ENCODE results near the gene GATA6. TPM values are rescaled to one million over a fixed set of nuclear protein-coding genes. Genes with fewer than 3 reads are reported as not detected.
A peak's percentile ranks its signal among the peaks of the same experiment; 100 is the strongest.
"Not testable (repeated sequence)": the region's sequence is repeated elsewhere in the genome, so short reads cannot be mapped to it uniquely, and the experiment has no call there.

GATA6 gene
- polyA plus RNA-seq, 3 donors = 11.4 to 30.5 (median 21.4) TPM

DNA sequence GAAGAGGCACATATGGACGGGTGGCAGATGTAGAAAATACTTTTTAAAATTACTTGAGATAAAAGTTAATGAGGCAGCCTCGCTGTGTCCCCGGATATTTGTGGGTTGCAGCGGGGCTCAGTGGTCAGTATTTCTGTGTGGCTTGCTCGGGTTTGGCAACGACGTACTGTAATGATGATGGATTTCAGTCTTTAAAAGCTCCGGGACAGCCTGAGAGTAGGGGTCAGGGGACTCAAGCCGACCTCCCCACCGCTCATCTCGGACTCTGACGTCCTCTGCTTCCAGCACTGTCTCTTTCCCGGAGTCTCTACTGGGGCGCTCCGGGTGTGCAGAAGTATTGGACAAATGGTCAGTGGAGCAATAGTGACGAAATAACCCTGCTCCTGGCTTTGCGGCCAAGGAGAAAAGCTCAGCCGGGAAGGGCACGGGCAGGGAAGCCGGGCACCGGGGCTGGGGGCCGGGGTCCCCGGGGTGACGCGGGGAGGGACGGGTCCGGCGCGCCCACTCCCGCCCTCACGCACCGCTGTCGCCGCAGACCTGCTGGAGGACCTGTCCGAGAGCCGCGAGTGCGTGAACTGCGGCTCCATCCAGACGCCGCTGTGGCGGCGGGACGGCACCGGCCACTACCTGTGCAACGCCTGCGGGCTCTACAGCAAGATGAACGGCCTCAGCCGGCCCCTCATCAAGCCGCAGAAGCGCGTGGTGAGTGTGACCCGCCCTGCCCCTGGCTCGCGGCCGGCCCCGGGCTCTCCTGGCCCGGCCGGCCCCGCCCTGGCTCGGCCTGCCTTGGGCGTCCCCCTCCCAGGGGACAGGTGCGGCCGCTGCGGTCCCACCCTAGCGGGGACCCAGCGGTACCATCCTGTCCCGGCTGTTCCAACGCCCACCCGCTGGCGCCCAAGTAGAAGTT lies 7.3 kb downstream of the GATA6 start:
- 19 to 38% (median 35%) methylated on average over 55 to 71 of the region's 71 CpGs for WGBS, 3 donors
- no peak overlapping the region for H3K27ac ChIP-seq (ENCODE audit: low read depth, low read length)

DNA sequence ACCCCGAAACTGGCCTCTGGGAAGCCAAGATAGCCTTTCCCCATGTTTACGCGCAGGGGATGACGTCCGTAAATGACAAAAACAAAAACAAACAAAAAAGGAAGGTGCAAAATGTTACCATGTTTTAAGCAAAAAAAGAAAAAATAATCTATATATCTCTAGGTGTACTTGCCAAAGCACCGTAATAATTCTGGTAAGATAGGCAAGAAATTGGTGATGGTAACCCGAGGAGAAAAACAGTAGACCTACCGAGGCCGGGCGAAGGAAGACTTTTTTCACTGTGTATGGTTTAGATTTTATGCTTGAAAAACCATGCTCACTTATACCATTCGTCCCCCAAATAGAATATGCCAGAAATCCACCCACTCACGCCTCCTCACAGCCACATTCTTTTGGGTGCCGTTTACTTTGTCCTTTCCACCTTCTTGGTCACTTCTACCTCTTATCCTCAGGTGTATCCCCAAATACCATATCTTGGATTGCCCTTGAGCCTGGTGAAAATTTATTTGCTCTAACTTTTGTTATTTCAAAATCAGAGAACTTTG lies 8.0 kb downstream of the GATA6 start:
- no peak overlapping the region for H3K27ac ChIP-seq (ENCODE audit: low read depth, low read length)
- 27 to 77% (median 73%) methylated on average over 13 of the region's 13 CpGs for WGBS, 3 donors

DNA sequence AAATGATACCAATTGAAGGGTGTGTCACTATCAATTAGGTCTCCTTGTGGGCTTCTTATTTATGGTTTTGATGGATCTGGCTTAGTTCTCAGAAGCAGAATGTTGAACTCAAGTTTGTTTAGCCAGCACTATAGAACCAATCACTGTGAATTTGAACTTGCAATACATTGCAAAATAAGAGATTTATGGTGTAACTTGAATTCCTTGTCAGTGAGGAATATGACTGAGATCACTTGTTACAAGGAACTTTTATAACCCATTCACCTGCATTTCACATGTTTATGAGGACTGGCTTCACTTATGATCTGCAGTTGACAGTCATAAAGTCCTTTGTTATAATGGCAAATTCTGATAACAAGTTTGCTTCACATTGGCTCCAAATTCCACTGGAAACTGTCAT lies 9.8 kb downstream of the GATA6 start:
- H3K27ac ChIP-seq (ENCODE audit: low read depth, low read length) = no peak overlapping the region

DNA sequence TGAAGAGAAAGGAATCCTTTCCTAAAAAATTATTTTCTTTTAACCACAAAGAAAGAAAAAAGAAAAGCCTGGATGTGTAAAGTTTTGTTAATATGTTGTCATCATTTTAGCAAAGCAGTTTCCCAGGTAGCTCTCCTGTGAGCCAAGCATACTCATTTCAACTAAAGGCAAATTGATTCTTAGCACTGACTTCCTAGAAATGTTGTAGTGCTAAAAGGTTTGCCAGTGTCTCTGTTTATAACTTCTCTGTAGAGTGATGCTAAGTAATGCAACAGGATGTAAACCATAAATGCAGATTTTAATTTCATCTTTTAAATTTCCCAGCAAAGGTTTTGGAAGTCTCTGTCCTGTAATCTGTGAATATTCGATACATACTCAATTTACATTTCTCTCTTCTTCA lies 10.2 kb downstream of the GATA6 start:
- no peak overlapping the region for H3K27ac ChIP-seq (ENCODE audit: low read depth, low read length)

DNA sequence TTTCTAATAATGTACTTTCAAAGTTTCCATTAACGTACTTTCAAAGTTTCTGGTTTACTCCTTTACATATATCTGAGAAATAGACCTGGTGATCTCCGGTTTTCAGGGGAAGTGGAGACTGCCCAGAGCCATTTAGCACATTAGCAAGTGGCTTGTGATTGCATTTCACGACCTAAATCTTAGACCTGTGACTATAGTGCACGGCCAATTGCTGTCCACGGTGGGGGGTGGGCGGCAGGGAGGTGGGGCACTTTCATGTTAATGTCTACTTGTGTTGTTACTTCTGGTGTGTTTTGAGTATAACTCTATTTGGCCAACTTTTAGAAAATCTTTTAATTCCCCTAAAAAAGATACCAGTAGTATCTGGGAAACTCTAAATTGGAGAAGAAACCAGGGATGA lies 11.3 kb downstream of the GATA6 start:
- WGBS, 3 donors = 44 to 73% (median 62%) methylated on average over 6 of the region's 6 CpGs
- H3K27ac ChIP-seq (ENCODE audit: low read depth, low read length) = no peak overlapping the region

More for the DNA sequence above, 10.2 kb downstream of the GATA6 start:
- WGBS, 3 donors = 53 to 88% (median 81%) methylated on average over 1 of the region's 1 CpG

DNA sequence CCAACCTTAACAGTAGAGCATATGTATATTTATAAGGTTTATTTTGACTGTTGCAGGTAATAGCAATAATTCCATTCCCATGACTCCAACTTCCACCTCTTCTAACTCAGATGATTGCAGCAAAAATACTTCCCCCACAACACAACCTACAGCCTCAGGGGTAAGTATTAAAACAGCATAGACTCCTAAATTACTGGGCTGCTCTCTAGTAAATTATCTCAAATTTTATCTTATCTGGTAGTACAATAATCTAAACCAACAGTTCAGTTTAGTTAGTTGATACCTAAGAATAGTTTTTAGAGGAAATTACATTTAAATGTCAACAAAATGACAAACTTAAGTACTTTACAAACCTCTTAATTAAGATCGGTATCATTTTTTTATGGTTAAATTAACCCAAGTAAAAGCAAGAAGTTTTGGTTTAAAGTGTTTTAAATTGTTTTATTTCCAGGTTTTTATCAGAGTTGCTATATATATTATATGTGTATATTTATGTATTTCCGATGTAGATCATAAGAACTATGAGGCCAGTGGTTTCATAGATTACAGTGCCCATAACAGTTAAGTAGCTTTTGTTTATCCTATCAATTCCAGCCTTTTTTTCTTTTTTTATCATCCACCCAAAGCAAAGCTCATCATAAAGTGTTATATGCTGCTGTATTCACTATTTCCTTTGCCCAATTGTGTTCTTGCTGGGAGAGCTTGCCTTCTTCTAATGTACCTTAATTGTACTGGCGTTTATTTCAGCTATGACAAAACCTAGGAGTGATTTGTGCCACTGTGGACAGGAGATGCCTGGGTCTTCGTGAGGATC lies 13.7 kb downstream of the GATA6 start:
- no peak overlapping the region for H3K27ac ChIP-seq (ENCODE audit: low read depth, low read length)
- 53 to 83% (median 82%) methylated on average over 4 of the region's 4 CpGs for WGBS, 3 donors

DNA sequence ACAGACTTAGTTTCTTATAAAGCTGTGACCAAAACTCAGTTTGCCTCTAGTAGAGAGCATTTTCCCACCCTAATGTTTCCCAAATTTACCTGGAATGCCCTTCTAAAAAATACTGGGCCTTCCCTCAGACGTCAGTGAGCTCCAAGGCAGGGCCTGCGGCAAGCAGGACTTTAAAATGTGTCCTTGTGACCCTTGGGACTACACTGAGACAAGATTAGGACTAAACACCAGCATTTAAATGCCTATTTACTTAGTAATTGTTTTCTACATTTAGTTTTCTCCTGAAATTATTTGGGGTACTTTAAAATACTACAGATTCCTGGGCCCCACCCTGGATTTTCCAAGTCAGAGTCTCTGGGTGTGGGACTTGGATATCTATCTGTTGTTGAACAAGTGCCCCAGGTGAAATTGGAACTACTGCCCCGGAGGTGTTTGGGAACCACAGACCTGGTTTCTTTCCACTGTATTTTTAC lies 14.3 kb downstream of the GATA6 start:
- H3K27ac ChIP-seq (ENCODE audit: low read depth, low read length) = no peak overlapping the region

DNA sequence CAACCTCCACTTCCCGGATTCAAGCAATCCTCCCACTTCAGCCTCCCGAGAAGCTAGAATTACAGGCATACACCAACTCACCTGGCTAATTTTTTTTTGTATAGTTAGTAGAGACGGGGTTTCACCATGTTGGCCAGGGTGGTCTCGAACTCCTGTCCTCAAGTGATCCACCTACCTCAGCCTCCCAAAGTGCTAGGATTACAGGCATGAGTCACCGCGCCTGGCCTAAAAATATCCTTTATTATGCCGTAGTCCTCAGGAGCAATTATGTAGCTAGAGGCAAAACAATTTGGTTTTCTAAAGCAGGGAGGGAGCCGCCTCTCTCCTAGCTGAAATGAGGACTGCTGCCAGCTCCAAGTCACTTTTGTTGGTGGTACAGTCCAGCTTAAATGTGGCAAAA lies 15.2 kb downstream of the GATA6 start:
- not testable (repeated sequence) for H3K27ac ChIP-seq (ENCODE audit: low read depth, low read length)
- 72 to 87% (median 82%) methylated on average over 8 of the region's 8 CpGs for WGBS, 3 donors

More for the DNA sequence above, 14.3 kb downstream of the GATA6 start:
- WGBS, 3 donors = 38 to 80% (median 76%) methylated on average over 3 of the region's 3 CpGs

DNA sequence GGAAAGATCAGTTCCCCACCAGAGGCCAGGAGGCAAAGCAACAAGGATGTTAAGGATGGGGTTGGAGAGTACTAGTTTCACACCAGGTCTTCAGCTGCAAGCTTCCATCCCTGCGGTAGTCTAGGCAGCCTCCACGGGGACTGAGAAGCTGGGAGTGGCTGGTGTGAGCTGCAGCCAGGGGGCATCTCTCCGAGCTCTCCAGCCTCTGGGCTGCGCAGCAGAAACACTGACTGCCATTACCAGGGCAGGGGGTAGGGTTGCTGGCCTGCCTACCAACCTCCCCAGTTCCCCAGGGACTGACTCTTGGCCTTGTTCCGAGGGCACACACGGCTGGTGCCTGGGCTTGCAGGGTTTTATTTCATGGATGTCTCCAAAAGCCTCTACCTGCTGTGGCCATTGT lies 15.9 kb downstream of the GATA6 start:
- WGBS, 3 donors = 41 to 79% (median 75%) methylated on average over 6 of the region's 6 CpGs
- H3K27ac ChIP-seq (ENCODE audit: low read depth, low read length) = no peak overlapping the region

DNA sequence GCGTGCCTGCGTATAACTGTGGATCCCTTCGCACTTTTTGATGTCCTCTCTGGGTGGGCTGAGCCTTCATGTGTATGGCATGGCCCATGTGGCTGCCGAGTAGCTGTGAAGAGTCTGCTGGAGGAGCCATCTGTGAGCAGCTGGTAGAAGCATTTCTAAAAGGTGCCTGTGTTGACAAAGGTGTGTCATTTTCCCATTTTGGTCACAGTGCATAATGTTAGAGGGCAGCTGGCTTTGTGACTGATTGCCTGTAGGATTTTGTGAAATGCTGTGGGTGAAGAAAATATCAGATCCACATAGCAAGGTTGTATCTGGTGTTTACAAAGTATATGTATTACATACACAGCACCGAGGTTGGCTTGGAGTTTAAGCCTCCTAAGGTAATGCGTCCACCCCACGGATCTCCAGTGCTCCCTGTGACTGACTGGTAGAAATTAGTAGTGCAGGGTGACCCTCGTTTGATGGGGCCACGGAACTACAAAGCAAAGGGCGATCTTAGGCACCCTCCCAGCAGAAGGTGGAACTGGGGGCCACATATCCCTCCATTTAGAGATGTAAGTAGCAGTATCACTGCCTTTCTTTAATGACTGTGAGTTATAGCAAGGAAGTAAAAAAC lies 16.5 kb downstream of the GATA6 start:
- WGBS, 3 donors = 58 to 84% (median 80%) methylated on average over 10 of the region's 10 CpGs
- no peak overlapping the region for H3K27ac ChIP-seq (ENCODE audit: low read depth, low read length)

DNA sequence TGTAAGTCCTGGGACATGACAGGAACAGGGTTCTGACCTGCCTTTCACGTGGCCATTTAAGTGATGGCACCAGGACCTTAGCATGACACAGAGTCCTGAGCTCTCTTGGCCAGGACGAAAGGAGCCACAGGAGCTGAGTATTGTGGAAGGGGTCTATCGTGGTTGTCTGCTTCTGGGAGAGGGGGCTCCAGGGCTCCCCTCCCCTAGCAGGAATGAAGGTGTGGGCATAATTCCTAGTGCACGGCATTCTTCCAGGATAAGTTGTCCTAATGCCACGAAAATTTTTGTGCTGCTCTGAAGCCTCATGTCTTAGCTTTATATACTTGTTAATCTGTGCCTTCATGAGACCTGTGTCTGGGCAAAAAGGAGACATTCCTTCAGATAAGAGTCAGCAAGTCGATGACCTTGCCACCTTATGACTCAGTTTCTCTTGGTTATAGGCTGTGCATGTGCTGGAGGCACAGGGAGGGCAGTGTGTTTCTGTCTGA lies 17.1 kb downstream of the GATA6 start:
- H3K27ac ChIP-seq (ENCODE audit: low read depth, low read length) = no peak overlapping the region
- WGBS, 3 donors = 48 to 79% (median 77%) methylated on average over 6 of the region's 6 CpGs

DNA sequence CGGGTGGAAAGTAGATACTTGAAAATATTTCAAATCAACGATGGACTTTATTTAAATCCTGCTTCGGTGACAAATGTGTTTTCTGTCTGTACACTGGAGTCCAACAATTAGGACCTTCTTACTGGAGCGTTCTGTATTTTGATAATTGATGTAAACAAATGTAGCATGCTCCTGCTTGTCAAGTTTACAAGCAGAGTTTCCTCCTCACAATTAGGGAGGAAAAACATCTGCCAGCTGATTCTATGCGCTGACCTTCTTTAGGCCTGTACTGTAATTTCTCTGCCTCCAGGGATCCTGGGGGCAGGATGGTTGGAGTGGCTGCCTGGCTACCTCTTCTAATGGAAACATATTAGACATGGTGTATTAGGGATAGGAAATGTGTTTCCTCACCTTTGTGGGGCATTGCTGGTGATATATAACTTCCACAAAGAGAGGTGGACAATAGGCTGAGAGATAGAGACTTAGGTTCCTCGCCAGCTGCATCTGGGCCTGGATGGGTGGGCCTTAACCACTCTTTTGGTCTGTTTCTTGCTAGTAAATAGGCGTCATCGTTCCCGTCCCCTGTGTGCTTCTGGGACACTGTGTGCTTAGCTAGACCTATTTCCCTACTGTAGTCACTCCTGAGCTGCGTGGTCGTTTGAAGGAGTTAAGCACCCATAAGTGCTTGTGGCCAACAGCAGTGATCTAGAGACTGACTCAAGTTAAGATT lies 19.3 kb downstream of the GATA6 start:
- 41 to 68% (median 66%) methylated on average over 11 of the region's 11 CpGs for WGBS, 3 donors

DNA sequence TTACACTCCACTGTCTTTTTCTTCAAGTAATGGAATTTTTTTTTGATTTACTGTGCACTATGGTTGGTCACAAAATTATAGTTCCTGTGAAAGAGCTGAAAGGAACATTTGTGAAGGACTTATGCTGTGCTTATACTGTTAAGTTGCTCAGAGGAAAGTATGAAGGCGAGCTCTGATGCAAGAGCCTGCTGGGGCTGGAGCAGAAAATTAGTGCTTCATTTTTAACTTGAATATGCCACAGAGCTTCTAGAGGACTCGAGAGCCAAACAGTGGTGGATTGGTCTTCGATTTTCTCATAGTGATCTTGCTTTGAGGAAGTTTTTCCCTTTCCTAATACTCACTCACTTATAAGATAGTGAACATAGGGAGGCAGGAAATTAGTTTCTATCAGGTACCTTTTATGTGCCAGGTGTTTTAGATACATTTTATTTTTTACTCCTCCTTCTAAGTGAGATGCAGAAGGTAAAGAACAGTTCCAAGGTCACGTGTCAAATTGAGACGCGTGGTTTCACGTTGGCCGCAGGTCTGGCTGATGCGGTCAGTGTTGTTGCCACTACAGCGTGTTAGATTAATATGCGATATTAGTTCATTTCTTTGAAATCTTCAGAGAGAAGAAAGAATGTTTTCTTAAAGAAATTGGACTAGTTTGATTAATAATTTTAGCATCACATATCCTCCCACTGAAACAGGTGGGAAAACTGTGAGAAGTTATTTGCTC lies 20.2 kb downstream of the GATA6 start:
- WGBS, 3 donors = 32 to 80% (median 76%) methylated on average over 11 of the region's 11 CpGs
- no peak overlapping the region for H3K27ac ChIP-seq (ENCODE audit: low read depth, low read length)

More for the DNA sequence above, 19.3 kb downstream of the GATA6 start:
- peak overlapping the region; percentile 11 for H3K27ac ChIP-seq (ENCODE audit: low read depth, low read length)

DNA sequence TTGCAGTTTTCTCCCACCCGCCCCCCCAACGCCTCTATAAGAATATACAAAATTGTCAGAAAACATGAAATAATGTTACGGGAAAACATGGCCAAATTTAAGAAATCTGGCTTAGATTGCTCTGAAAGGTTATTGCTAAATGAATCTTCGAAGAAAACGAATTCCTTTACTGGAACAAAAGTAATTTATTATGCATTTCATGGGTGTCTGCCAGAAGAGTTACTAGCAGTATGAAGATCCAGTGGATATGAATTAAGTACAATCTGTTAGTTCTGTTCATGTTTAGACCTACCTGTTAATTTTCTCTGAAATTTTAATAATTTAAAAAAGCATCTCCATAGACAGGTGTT lies 21.9 kb downstream of the GATA6 start:
- 43 to 61% (median 56%) methylated on average over 5 of the region's 5 CpGs for WGBS, 3 donors
- H3K27ac ChIP-seq (ENCODE audit: low read depth, low read length) = no peak overlapping the region

DNA sequence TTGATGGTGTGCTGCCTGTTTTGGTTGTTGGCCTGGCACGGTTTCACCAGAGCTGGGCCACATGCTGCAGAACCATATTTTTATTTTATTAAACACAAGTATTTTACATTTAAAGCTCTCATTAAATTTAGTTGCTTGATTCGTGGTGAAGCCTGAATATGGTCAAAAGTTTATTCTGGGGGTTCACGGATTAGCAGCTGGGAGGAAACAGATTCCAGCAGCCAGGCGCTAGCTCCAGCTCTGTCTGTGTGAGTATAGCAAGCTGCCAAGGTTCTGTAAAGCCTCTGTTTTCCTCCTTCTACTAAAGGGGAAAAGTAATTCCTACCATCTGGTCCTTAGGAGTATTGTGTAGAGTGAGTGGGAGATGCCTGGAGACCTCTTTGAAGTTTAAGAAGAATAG lies 22.5 kb downstream of the GATA6 start:
- H3K27ac ChIP-seq (ENCODE audit: low read depth, low read length) = no peak overlapping the region
- 40 to 63% (median 59%) methylated on average over 4 of the region's 4 CpGs for WGBS, 3 donors

DNA sequence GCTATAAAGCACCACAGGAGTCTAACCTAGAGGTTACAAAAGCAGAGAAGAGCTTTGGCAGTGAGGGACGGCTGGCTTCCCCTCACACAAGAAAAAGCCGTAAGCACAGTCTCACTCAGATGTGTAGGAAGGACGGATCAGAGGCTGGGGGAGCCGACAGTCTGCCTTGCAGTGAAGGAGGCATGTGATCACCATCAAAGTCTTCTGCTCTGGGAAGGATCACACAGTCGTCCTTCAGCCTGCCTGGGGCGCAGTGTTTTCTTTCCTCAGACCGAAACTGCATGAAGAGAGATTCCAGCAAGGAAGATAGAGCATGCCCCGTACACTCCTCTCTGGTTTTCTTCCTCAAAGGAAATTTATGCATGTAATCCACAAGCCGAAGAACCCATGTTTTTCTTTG lies 24.1 kb downstream of the GATA6 start:
- WGBS, 3 donors = 42 to 57% (median 57%) methylated on average over 9 of the region's 9 CpGs
- H3K27ac ChIP-seq (ENCODE audit: low read depth, low read length) = no peak overlapping the region

DNA sequence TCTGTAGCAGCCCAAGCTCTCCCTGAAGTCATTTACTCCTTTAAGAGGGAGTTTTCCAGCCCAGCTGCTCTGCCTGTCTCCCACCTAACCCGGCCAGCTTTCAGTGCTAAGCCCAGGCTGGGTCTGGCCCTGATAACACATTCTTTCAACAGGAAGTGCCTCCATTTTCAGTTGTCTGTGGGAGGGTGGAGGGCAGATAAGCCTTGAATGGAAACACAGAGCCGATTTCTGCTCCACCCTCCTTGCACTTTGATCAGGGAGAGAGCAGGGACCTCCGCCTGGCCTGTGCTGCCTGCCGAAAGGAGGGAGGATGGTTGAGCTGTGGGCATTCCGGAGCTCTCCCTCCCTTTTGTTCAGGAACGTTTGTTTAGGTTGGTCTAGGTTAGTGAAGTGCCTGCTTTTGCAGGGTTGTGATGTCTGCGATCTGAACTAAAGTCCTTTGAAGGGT lies 24.8 kb downstream of the GATA6 start:
- WGBS, 3 donors = 28 to 60% (median 55%) methylated on average over 7 of the region's 7 CpGs
- no peak overlapping the region for H3K27ac ChIP-seq (ENCODE audit: low read depth, low read length)
